Ishikawa (cell line): Measurements from ENCODE around the gene OPN1MW3.

Experiments used
- CEBPB ChIP-seq: IDR thresholded peaks from 2 replicates; pipeline ENCODE4 v1.6.1; 2012
- CREB1 ChIP-seq: IDR thresholded peaks from 2 replicates; pipeline ENCODE4 v1.6.1; 2012; ENCODE audit warnings: low read depth
- EGR1 ChIP-seq: IDR thresholded peaks from 2 replicates; pipeline ENCODE4 v1.6.1; 2012
- EP300 ChIP-seq: IDR thresholded peaks from 2 replicates; pipeline ENCODE4 v1.6.1; 2012; ENCODE audit warnings: borderline replicate concordance
- FOXM1 ChIP-seq: IDR thresholded peaks from 2 replicates; pipeline ENCODE4 v1.6.1; 2012; ENCODE audit warnings: low read depth, borderline replicate concordance
- NFIC ChIP-seq: IDR thresholded peaks from 2 replicates; pipeline ENCODE4 v1.6.1; 2012
- RAD21 ChIP-seq: IDR thresholded peaks from 2 replicates; pipeline ENCODE4 v1.6.1; 2012; ENCODE audit warnings: low read depth
- REST ChIP-seq: IDR thresholded peaks from 2 replicates; pipeline ENCODE4 v1.6.1; 2012; ENCODE audit warnings: low read depth, mild to moderate bottlenecking
- TAF1 ChIP-seq: IDR thresholded peaks from 2 replicates; pipeline ENCODE4 v1.6.1; 2012; ENCODE audit warnings: low read depth, mild to moderate bottlenecking
- TCF12 ChIP-seq: IDR thresholded peaks from 2 replicates; pipeline ENCODE4 v1.6.1; 2012; ENCODE audit warnings: low read depth
- TEAD4 ChIP-seq: IDR thresholded peaks from 2 replicates; pipeline ENCODE4 v1.6.1; 2012
- YY1 ChIP-seq: IDR thresholded peaks from 2 replicates; pipeline ENCODE4 v1.6.1; 2012; ENCODE audit warnings: low read depth
- ZBTB7A ChIP-seq: IDR thresholded peaks from 2 replicates; pipeline ENCODE4 v1.6.1; 2012; ENCODE audit warnings: low read depth
- TF ChIP-seq, protein P1 (sequence below): IDR thresholded peaks from 2 replicates; pipeline ENCODE4 v1.6.1; 2012
- TF ChIP-seq, protein P2 (sequence below): IDR thresholded peaks from 2 replicates; pipeline ENCODE4 v1.6.1; 2012

Gene OPN1MW3

GRCh38 chrX:154317391-154317995 lies 60.1 kb downstream of the OPN1MW3 start:
- no peak for TF ChIP-seq TAF1
- TF ChIP-seq, protein P1, sequence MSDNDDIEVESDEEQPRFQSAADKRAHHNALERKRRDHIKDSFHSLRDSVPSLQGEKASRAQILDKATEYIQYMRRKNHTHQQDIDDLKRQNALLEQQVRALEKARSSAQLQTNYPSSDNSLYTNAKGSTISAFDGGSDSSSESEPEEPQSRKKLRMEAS, result no peak
- no peak for TF ChIP-seq REST
- TF ChIP-seq RAD21, result peak; percentile 16; the same call in 1 of the 2 replicates
- TF ChIP-seq CREB1, result no peak
- TF ChIP-seq TCF12, result no peak
- TF ChIP-seq EGR1, result no peak

GRCh38 chrX:154320406-154320805 lies 63.0 kb downstream of the OPN1MW3 start:
- TF ChIP-seq, protein P1, result no peak
- TF ChIP-seq EGR1 (no peak), CEBPB (no peak), YY1 (no peak), TEAD4 (no peak), EP300 (no peak), REST (no peak), CREB1 (no peak), TAF1 (no peak), TCF12 (no peak), NFIC (no peak), ZBTB7A (no peak), FOXM1 (no peak), RAD21 (no peak)
- TF ChIP-seq, protein P2, sequence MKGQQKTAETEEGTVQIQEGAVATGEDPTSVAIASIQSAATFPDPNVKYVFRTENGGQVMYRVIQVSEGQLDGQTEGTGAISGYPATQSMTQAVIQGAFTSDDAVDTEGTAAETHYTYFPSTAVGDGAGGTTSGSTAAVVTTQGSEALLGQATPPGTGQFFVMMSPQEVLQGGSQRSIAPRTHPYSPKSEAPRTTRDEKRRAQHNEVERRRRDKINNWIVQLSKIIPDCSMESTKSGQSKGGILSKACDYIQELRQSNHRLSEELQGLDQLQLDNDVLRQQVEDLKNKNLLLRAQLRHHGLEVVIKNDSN, result no peak
